GM12873 (cell line): ENCODE measurements around the gene CAMKMT.
A peak's percentile ranks its signal among the peaks of the same experiment; 100 is the strongest.

Experiments used
- TF ChIP-seq, protein P1 (sequence below): IDR thresholded peaks from 2 replicates; pipeline ENCODE4 v1.5.1; 2012; ENCODE audit warnings: low read depth, mild to moderate bottlenecking, moderate library complexity, low read length, control low read depth; ENCODE audit not compliant: insufficient read depth; ENCODE audit errors: missing control alignments

Gene CAMKMT

GRCh38 chr2:44668336-44668735 lies 306.6 kb downstream of the CAMKMT start:
- TF ChIP-seq, protein P1, sequence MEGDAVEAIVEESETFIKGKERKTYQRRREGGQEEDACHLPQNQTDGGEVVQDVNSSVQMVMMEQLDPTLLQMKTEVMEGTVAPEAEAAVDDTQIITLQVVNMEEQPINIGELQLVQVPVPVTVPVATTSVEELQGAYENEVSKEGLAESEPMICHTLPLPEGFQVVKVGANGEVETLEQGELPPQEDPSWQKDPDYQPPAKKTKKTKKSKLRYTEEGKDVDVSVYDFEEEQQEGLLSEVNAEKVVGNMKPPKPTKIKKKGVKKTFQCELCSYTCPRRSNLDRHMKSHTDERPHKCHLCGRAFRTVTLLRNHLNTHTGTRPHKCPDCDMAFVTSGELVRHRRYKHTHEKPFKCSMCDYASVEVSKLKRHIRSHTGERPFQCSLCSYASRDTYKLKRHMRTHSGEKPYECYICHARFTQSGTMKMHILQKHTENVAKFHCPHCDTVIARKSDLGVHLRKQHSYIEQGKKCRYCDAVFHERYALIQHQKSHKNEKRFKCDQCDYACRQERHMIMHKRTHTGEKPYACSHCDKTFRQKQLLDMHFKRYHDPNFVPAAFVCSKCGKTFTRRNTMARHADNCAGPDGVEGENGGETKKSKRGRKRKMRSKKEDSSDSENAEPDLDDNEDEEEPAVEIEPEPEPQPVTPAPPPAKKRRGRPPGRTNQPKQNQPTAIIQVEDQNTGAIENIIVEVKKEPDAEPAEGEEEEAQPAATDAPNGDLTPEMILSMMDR: peak; percentile 50

- TF ChIP-seq, protein P1: no peak
These were observed 309.5 kb downstream of the CAMKMT start for GRCh38 chr2:44671276-44671675.

DNA sequence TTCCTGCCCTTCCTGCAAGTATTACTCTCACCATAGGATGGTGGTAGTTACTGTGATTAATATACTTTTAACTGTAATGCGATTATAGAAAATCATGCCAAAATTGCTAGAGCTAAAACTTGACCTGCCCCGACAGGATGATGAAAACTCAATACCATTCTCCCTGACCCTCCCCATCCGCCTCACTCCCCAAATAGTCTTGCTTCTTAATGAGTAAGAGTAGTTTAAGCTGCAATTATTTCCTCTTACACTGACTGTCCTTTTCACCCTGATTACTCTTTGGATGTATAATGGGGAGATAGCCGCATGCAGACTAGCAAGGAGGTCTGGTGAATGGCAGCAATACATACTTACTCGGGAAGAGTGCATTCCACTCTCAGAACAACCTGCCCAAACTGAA lies 310.2 kb downstream of the CAMKMT start:
- TF ChIP-seq, protein P1: no peak

GRCh38 chr2:44672431-44672830 lies 310.7 kb downstream of the CAMKMT start:
- TF ChIP-seq, protein P1: no peak

DNA sequence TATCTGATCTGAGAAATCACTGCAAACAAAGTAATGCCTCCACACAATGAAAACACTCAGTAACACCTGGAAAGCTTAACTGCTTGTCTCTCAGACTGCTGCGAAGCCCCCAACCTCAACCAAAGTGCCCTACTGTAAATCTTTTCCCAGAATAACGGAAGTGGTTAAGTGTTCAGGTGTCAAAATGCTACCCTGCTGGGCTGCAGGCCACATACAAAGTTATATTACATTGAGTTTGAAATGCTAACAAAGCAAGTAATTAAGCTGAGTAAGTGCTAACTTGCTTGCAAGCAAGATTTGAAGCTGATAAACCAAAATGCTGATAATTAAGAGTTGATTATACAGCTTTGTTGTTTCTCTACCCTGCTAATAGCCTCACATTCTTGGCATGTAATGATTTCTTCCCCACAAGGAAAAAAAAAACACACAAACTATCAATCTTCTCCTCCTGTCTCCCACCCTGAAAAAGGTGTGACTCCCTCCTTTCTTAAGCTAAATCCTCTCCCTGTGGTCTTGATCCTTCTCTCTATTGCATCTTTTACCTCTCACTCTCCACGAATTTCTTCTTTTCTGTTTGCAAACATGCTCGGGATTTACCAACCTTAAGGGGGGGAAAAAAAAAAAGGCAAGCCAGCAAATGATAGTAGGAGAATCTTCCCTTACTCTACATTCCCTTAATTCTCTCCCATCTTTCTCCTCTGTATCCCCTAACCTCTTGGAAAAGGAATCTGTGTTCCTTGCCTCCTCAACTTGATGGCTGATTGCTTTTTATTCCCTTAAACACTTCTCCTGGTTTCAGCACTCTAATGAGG lies 312.9 kb downstream of the CAMKMT start:
- TF ChIP-seq, protein P1: no peak

- TF ChIP-seq, protein P1: no peak
These were observed 314.6 kb downstream of the CAMKMT start for GRCh38 chr2:44676379-44676778.

- TF ChIP-seq, protein P1: no peak
These were observed 317.8 kb downstream of the CAMKMT start for GRCh38 chr2:44679584-44679983.
